Measurements from ENCODE around the gene SIRT2. TPM values are rescaled to one million over a fixed set of nuclear protein-coding genes. Genes with fewer than 3 reads are reported as not detected.

SIRT2 gene
- total RNA-seq, 1 experiment from 2014 or later, result 51.7 TPM

DNA sequence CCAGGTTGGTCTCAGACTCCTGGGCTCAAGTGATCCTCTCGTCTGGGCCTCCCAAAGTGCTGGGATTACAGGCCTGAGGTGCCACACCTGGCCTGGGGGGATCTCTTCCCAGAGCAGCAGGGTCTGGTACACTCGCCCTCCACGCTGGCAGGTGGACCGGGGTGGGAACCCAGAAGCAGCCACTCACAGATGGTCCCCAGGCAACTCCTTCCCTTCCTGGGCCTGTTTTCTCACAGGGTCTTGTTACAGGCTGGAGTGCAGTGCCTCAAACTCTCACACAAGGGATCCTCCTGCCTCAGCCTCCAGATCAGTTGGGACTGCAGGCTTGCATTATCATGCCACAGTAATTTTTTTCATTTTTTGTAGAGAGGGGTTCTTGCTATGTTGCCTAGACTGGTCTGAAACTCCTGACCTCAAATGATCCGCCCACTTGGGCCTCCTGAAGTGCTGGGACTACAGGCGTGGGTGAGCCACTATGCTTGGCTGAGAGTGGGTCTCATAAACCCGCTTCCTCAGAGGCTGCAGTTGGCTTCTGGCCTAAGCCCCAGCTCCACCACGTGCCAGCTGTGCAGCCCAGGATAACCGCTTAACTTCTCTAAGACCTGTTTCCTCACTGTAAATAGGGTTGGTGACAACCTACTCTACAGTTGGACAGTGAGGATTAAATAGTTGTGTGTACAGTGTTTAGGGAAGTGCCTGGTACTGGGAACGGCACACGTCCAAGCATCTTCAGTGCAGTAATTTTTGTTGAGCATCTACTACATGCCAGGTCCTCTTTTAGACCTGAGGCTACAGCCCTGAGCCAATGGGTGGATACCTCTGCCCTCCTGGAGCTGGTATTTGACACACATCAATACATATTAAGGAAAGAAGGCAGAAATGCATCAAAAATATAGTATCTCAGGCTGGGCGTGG is 13.4 kb upstream of the SIRT2 start:
- no peak for DNase-seq
- Mint-ChIP-seq H3K4me3 (ENCODE audit: low read depth, unreplicated experiment) (no peak overlapping the region), H3K27me3 (ENCODE audit: unreplicated experiment) (no peaks in the 10 kb centered on the region), H3K36me3 (ENCODE audit: insufficient read depth, unreplicated experiment) (peaks cover 23% of the 10 kb centered on the region), H3K27ac (ENCODE audit: unreplicated experiment) (no peak overlapping the region), H3K9me3 (ENCODE audit: low read depth, unreplicated experiment) (peaks cover under 1% of the 10 kb centered on the region), H3K4me1 (ENCODE audit: low read depth, unreplicated experiment) (no peaks in the 10 kb centered on the region)
- intact Hi-C loops (cut with micrococcal nuclease; ENCODE audit: unreplicated experiment), result no loop called here
- TF ChIP-seq, protein P1, sequence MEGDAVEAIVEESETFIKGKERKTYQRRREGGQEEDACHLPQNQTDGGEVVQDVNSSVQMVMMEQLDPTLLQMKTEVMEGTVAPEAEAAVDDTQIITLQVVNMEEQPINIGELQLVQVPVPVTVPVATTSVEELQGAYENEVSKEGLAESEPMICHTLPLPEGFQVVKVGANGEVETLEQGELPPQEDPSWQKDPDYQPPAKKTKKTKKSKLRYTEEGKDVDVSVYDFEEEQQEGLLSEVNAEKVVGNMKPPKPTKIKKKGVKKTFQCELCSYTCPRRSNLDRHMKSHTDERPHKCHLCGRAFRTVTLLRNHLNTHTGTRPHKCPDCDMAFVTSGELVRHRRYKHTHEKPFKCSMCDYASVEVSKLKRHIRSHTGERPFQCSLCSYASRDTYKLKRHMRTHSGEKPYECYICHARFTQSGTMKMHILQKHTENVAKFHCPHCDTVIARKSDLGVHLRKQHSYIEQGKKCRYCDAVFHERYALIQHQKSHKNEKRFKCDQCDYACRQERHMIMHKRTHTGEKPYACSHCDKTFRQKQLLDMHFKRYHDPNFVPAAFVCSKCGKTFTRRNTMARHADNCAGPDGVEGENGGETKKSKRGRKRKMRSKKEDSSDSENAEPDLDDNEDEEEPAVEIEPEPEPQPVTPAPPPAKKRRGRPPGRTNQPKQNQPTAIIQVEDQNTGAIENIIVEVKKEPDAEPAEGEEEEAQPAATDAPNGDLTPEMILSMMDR (IDR thresholded peaks at IDR 0.05; ENCODE audit: unreplicated experiment), result no peak
- no TSS peak for BruUV-seq (replicated peaks)
- CTCF ChIA-PET, result interaction anchor here (0.6 to 0.8 kb wide), 2 partner anchors 11 to 41 kb away, joined by 4 to 6 read pairs; no protein-coding TSS in a partner anchor

DNA sequence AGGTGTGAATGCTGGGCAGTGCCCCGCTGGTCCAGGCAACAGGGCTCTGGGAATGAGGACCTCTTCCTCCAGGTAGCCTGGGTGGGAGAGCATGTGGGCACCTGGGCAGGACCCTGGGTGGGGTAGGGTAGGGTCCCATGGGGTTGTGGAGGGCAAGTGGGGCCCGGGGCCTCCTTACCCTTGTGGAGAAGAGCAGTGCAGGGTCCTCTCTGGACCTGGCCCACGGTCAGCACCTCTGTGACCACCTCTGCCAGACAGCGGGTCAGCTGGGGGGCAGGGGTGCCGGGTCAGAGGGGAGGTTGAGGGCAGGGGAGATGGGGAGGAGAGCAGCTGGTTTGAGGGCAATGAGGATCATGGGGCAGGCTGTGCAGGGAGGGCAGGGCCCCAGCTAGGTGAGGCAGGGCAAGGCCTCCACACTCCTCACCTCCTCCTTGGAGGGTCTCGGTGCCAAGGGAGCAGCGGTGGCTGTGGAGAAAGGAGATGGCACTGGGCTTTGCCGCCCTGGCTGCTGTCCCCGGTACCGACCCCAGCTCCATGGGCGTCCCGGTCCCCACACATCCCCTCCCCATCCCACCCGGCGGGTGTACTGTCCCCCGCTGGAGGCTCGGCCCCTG is 12.1 kb upstream of the SIRT2 start:
- TF ChIP-seq, protein P1 (IDR thresholded peaks at IDR 0.05; ENCODE audit: unreplicated experiment), result no peak
- DNase-seq, result no peak
- no peak overlapping the region for H3K27ac Mint-ChIP-seq (ENCODE audit: unreplicated experiment)
- H3K4me1 Mint-ChIP-seq (ENCODE audit: low read depth, unreplicated experiment), result no peaks in the 10 kb centered on the region
- CTCF ChIA-PET, result no interaction called here
- peaks cover 37% of the 10 kb centered on the region for H3K36me3 Mint-ChIP-seq (ENCODE audit: insufficient read depth, unreplicated experiment)
- intact Hi-C loops (cut with micrococcal nuclease; ENCODE audit: unreplicated experiment), result no loop called here
- no peak overlapping the region for H3K4me3 Mint-ChIP-seq (ENCODE audit: low read depth, unreplicated experiment)
- no peaks in the 10 kb centered on the region for H3K27me3 Mint-ChIP-seq (ENCODE audit: unreplicated experiment)
- H3K9me3 Mint-ChIP-seq (ENCODE audit: low read depth, unreplicated experiment), result peaks cover 6% of the 10 kb centered on the region
- no TSS peak for BruUV-seq (replicated peaks)

DNA sequence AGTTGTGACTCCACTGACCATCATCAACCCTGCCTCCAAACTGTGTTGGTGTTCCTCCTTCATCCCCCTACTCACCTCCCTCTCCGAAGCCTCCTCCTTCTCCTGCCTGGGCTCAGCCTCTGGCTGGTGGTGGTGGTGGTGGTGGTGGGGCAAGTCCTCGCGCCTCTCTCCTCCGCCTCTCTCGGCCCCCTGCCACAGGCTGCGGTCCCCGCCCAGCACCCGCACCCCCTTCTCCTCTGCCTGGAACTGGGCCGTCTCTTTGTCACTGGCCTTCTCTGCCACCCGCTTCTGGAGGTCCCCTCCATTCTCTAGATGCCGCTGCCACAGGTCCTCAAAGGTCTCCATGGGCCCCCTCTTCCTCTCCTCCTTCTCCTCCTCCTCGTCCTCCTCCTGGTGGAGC is 11.1 kb upstream of the SIRT2 start:
- H3K36me3 Mint-ChIP-seq (ENCODE audit: insufficient read depth, unreplicated experiment), result peaks cover 47% of the 10 kb centered on the region
- BruUV-seq (replicated peaks), result no TSS peak
- H3K27ac Mint-ChIP-seq (ENCODE audit: unreplicated experiment), result no peak overlapping the region
- CTCF ChIA-PET, result no interaction called here
- no peak for DNase-seq
- H3K27me3 Mint-ChIP-seq (ENCODE audit: unreplicated experiment), result no peaks in the 10 kb centered on the region
- no peak overlapping the region for H3K4me3 Mint-ChIP-seq (ENCODE audit: low read depth, unreplicated experiment)
- H3K9me3 Mint-ChIP-seq (ENCODE audit: low read depth, unreplicated experiment), result peaks cover 6% of the 10 kb centered on the region
- TF ChIP-seq, protein P1 (IDR thresholded peaks at IDR 0.05; ENCODE audit: unreplicated experiment), result no peak
- intact Hi-C loops (cut with micrococcal nuclease; ENCODE audit: unreplicated experiment), result no loop called here
- H3K4me1 Mint-ChIP-seq (ENCODE audit: low read depth, unreplicated experiment), result no peaks in the 10 kb centered on the region

DNA sequence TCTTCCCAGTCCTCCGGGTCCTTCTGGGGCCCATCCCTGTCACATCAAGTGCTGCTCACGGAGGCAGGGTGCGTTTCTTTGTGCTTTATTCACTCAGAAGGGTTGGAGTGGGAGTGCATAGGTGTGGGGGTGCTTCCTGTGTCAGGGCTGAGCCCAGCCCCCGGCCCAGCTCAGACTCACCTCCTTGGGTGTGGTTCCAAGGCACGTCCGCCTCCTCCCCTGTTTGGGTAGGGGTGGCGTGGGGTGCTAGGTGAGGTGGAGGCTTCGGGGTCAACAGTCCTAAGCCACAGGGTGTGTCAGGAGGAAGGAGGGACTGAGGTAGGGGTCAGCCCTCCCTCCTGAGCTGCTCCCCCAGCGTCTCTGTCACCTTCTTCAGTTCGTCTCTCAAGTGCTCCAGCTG is 9.5 kb upstream of the SIRT2 start:
- no peak for DNase-seq
- H3K4me1 Mint-ChIP-seq (ENCODE audit: low read depth, unreplicated experiment), result peaks cover 7% of the 10 kb centered on the region
- intact Hi-C loops (cut with micrococcal nuclease; ENCODE audit: unreplicated experiment), result no loop called here
- CTCF ChIA-PET, result interaction anchor here (0.6 kb wide), 1 partner anchor 9 kb away, joined by 4 read pairs; the partner anchor contains the start of genes NFKBIB and SIRT2
- H3K9me3 Mint-ChIP-seq (ENCODE audit: low read depth, unreplicated experiment), result peaks cover 9% of the 10 kb centered on the region
- no peak overlapping the region for H3K27ac Mint-ChIP-seq (ENCODE audit: unreplicated experiment)
- TF ChIP-seq, protein P1 (IDR thresholded peaks at IDR 0.05; ENCODE audit: unreplicated experiment), result no peak
- peaks cover 54% of the 10 kb centered on the region for H3K36me3 Mint-ChIP-seq (ENCODE audit: insufficient read depth, unreplicated experiment)
- no peaks in the 10 kb centered on the region for H3K27me3 Mint-ChIP-seq (ENCODE audit: unreplicated experiment)
- H3K4me3 Mint-ChIP-seq (ENCODE audit: low read depth, unreplicated experiment), result no peak overlapping the region
- BruUV-seq (replicated peaks), result no TSS peak
